HEK293 (cell line): Measurements from ENCODE around the gene MTX1.

ENCODE experiments used
- CTCF ChIA-PET: fragments of 350-600 bp; formaldehyde crosslinking; extraction: SDS; loops from one replicate; lab custom pipeline; 2021; ENCODE audit warnings: antibody characterized with exemption; lab: Yijun Ruan, JAX
- POLR2A ChIA-PET: fragments of 300-600 bp; formaldehyde crosslinking; extraction: SDS; loops from one replicate; lab custom pipeline; 2020; ENCODE audit warnings: antibody characterized with exemption, inconsistent platforms; lab: Yijun Ruan, JAX
- H3K27ac ChIP-seq: fragments of 200-500 bp; sonication (Bioruptor generic); 2 replicates; pipeline ENCODE4 v1.5.1; 2014; ENCODE audit warnings: low read depth, low read length, control low read depth, inconsistent platforms; ENCODE audit errors: extremely low read depth
- H3K36me3 ChIP-seq, 2 experiments: fragments of 200-500 bp in 1 of 2; sonication (Bioruptor generic) in 1 of 2; 1 replicate in 1 of 2; 2 replicates in 1 of 2; pipeline ENCODE4 v1.5.1; 2014 to 2017; ENCODE audit warnings: inconsistent platforms in 2 of 2, low read length in 2 of 2; ENCODE audit not compliant: control insufficient read depth in 2 of 2, insufficient read depth in 1 of 2
- H3K4me1 ChIP-seq: fragments of 200-500 bp; sonication (Bioruptor generic); 2 replicates; pipeline ENCODE4 v1.5.1; 2014; ENCODE audit warnings: mild to moderate bottlenecking, low read length, inconsistent platforms; ENCODE audit not compliant: control insufficient read depth, insufficient read depth
- H3K4me3 ChIP-seq: 2 replicates; pipeline ENCODE4 v1.5.1; 2011; ENCODE audit warnings: low read depth, mild to moderate bottlenecking, control low read depth, low read length, moderate library complexity
- H3K9me3 ChIP-seq: fragments of 200-500 bp; sonication (Bioruptor generic); 2 replicates; pipeline ENCODE4 v1.5.1; 2014; ENCODE audit warnings: low read depth, low read length, inconsistent platforms; ENCODE audit not compliant: control insufficient read depth, insufficient read depth
- AEBP2 ChIP-seq: fragments of 450-650 bp; formaldehyde crosslinking; IDR thresholded peaks from 2 replicates; pipeline ENCODE4 v1.5.1; 2016; ENCODE audit warnings: missing biosample characterization, missing genetic modification characterization, borderline replicate concordance
- BCL11B ChIP-seq: fragments of 450-650 bp; formaldehyde crosslinking; IDR thresholded peaks from 2 replicates; pipeline ENCODE4 v1.5.1; 2016; ENCODE audit warnings: low read depth, missing biosample characterization, missing genetic modification characterization
- ELK4 ChIP-seq: IDR thresholded peaks from 2 replicates; pipeline ENCODE4 v1.6.1; 2011; ENCODE audit warnings: mild to moderate bottlenecking, low read depth, low read length, borderline replicate concordance
- GLIS1 ChIP-seq: fragments of 450-650 bp; formaldehyde crosslinking; IDR thresholded peaks from 2 replicates; pipeline ENCODE4 v1.5.1; 2016; ENCODE audit warnings: missing biosample characterization, missing genetic modification characterization
- HOXC10 ChIP-seq: sonication (generic); formaldehyde crosslinking; IDR thresholded peaks from 2 replicates; pipeline ENCODE4 v1.8.1; 2023; ENCODE audit warnings: mild to moderate bottlenecking, missing genetic modification reagents
- IKZF3 ChIP-seq: fragments of 450-650 bp; IDR thresholded peaks from 2 replicates; pipeline ENCODE4 v1.5.0; 2018; ENCODE audit warnings: missing biosample characterization, mild to moderate bottlenecking, missing genetic modification characterization, moderate library complexity
- SCRT1 ChIP-seq: fragments of 450-650 bp; formaldehyde crosslinking; IDR thresholded peaks from 2 replicates; pipeline ENCODE4 v1.5.1; 2016; ENCODE audit warnings: missing biosample characterization, missing genetic modification characterization, borderline replicate concordance
- SP2 ChIP-seq: fragments of 450-650 bp; formaldehyde crosslinking; IDR thresholded peaks from 2 replicates; pipeline ENCODE4 v1.5.1; 2016; ENCODE audit warnings: missing biosample characterization, missing genetic modification characterization
- TSHZ1 ChIP-seq: fragments of 450-650 bp; formaldehyde crosslinking; IDR thresholded peaks from 2 replicates; pipeline ENCODE4 v1.5.1; 2016; ENCODE audit warnings: missing biosample characterization, missing genetic modification characterization, borderline replicate concordance
- ZBTB26 ChIP-seq: fragments of 450-650 bp; formaldehyde crosslinking; optimal IDR thresholded peaks from 2 replicates; pipeline ENCODE3; 2016; ENCODE audit warnings: missing biosample characterization, mild to moderate bottlenecking, missing genetic modification characterization
- ZBTB8A ChIP-seq: fragments of 450-650 bp; formaldehyde crosslinking; IDR thresholded peaks from 2 replicates; pipeline ENCODE4 v1.5.1; 2016; ENCODE audit warnings: missing biosample characterization, missing genetic modification characterization
- ZNF23 ChIP-seq: fragments of 450-650 bp; formaldehyde crosslinking; IDR thresholded peaks from 2 replicates; pipeline ENCODE4 v1.5.1; 2016; ENCODE audit warnings: missing biosample characterization, missing genetic modification characterization, borderline replicate concordance
- ZNF24 ChIP-seq: fragments of 450-650 bp; formaldehyde crosslinking; IDR thresholded peaks from 2 replicates; pipeline ENCODE4 v1.5.1; 2016; ENCODE audit warnings: missing biosample characterization, missing genetic modification characterization
- ZNF274 ChIP-seq, 2 experiments: fragments of 200-500 bp in 1 of 2; fragments of 450-650 bp in 1 of 2; sonication (Bioruptor generic) in 1 of 2; formaldehyde crosslinking in 1 of 2; IDR thresholded peaks; 2 replicates each; pipeline versions ENCODE4 v1.5.1 to v1.6.1; 2014 to 2016; ENCODE audit warnings: borderline replicate concordance in 1 of 2, inconsistent platforms in 1 of 2, low read length in 1 of 2, missing biosample characterization in 1 of 2, missing genetic modification characterization in 1 of 2
- ZNF416 ChIP-seq: fragments of 450-650 bp; formaldehyde crosslinking; IDR thresholded peaks from 2 replicates; pipeline ENCODE4 v1.5.1; 2016; ENCODE audit warnings: missing biosample characterization, missing genetic modification characterization
- ZNF423 ChIP-seq: fragments of 450-650 bp; formaldehyde crosslinking; IDR thresholded peaks from 2 replicates; pipeline ENCODE4 v1.5.1; 2016; ENCODE audit warnings: missing biosample characterization, missing genetic modification characterization
- ZNF449 ChIP-seq: fragments of 450-650 bp; formaldehyde crosslinking; IDR thresholded peaks from 2 replicates; pipeline ENCODE4 v1.5.1; 2017; ENCODE audit warnings: missing biosample characterization, mild to moderate bottlenecking, missing genetic modification characterization, moderate library complexity
- ZNF513 ChIP-seq: fragments of 450-650 bp; IDR thresholded peaks from 2 replicates; pipeline ENCODE4 v1.5.1; 2018; ENCODE audit warnings: missing biosample characterization, missing genetic modification characterization
- ZNF701 ChIP-seq: fragments of 450-650 bp; formaldehyde crosslinking; IDR thresholded peaks from 2 replicates; pipeline ENCODE4 v1.5.1; 2016; ENCODE audit warnings: missing biosample characterization, missing genetic modification characterization
- ZNF837 ChIP-seq: fragments of 450-650 bp; formaldehyde crosslinking; IDR thresholded peaks from 2 replicates; pipeline ENCODE4 v1.5.1; 2016; ENCODE audit warnings: missing biosample characterization, missing genetic modification characterization
- ZSCAN18 ChIP-seq: fragments of 450-650 bp; formaldehyde crosslinking; IDR thresholded peaks from 2 replicates; pipeline ENCODE4 v1.5.1; 2016; ENCODE audit warnings: missing biosample characterization, missing genetic modification characterization

MTX1 gene

GRCh38 chr1:155173478-155174323 lies 34.8 kb upstream of the MTX1 start, which contains the start of gene TRIM46:
Gene TRIM46 (plus strand): TSS chr1:155173849. CDS start chr1:155173967, 118 bp downstream.
- Histone ChIP-seq H3K9me3 (no peaks in the 10 kb centered on the region), H3K27ac (peak within 1 kb of the TSS; percentile 52; the same call in 1 of the 2 replicates), H3K4me1 (no peaks in the 10 kb centered on the region), H3K36me3 (peaks cover 5 to 27% of the 10 kb centered on the region in 2 experiments; a peak in 2 of 3 replicates), H3K4me3 (peak within 1 kb of the TSS; percentile 70)
- ChIA-PET POLR2A (interaction anchor here (0.7 to 3.1 kb wide), 20 partner anchors 9 to 436 kb away, joined by 3 to 17 read pairs (median 5); partner anchors contain the start of genes ADAM15, EFNA1, SCAMP3 and SLC50A1), CTCF (interaction anchor here (0.5 to 12.2 kb wide), 41 partner anchors 9 to 648 kb away, joined by 3 to 439 read pairs (median 5); partner anchors contain the start of genes DPM3, EFNA1, MTX1 and SLC50A1)
- no peak for TF ChIP-seq ZNF701 (tag by site-specific recombination)
- TF ChIP-seq SP2 (tag by site-specific recombination) = 0 out of 2 replicates have a peak, but pooled peaks have one; percentile 13
- peak; percentile 41; the same call in 1 of the 2 replicates for TF ChIP-seq ZNF24
- no peak for TF ChIP-seq ZNF23
- TF ChIP-seq ELK4 = no peak
- no peak for TF ChIP-seq SCRT1 (tag by site-specific recombination)
- no peak for TF ChIP-seq AEBP2
- peak; percentile 98 for TF ChIP-seq GLIS1 (tag by site-specific recombination)
- TF ChIP-seq IKZF3 (tag by site-specific recombination) = peak; percentile 74
- TF ChIP-seq ZSCAN18 = 0 out of 2 replicates have a peak, but pooled peaks have one; percentile 40
- no peak for TF ChIP-seq ZNF274 (IDR thresholded peaks at IDR 0.05; ENCODE audit: low read length)
- no peak for TF ChIP-seq ZNF274 (tag by site-specific recombination; IDR thresholded peaks at IDR 0.05; ENCODE audit: borderline replicate concordance)
- TF ChIP-seq ZNF416 (tag by site-specific recombination) = no peak
- peak; percentile 86 for TF ChIP-seq ZNF423 (tag by site-specific recombination)
- no peak for TF ChIP-seq ZNF513 (tag by site-specific recombination)
- 0 out of 2 replicates have a peak, but pooled peaks have one; percentile 3 for TF ChIP-seq TSHZ1 (tag by site-specific recombination)
- TF ChIP-seq HOXC10 (CRISPR knock-in tag) = no peak
- peak; percentile 96 for TF ChIP-seq ZBTB8A (tag by site-specific recombination)
- no peak for TF ChIP-seq BCL11B (tag by site-specific recombination)
- TF ChIP-seq ZBTB26 (tag by site-specific recombination) = peak; percentile 40
- peak; percentile 4; the same call in 1 of the 2 replicates for TF ChIP-seq ZNF449
- TF ChIP-seq ZNF837 = peak; percentile 21; the same call in 1 of the 2 replicates
